Natural killer cell (primary cell): ENCODE data around the gene PRKAR1B. TPM values are rescaled to one million over a fixed set of nuclear protein-coding genes. Genes with fewer than 3 reads are reported as not detected.

Source experiments
- ATAC-seq, 3 donors: fragments of 150-1000 bp in 2 of 3; fragments of 200-7000 bp in 1 of 3; cut with Tn5 transposase; 1 replicate in 1 of 3; 2 replicates in 2 of 3; pipeline ENCODE4 v1.10.0; 2021; ENCODE audit warnings: mild to moderate bottlenecking in 2 of 3, moderate library complexity in 2 of 3
- DNase-seq, 2 donors: peaks; one replicate each; pipeline versions ENCODE4 v3.0.0 to v3.0.0-alpha.2; 2013 to 2021; ENCODE audit warnings: mixed read lengths in 1 of 2
- H3K27ac ChIP-seq: one replicate; pipeline ENCODE4 v1.5.1; 2013; ENCODE audit warnings: mild to moderate bottlenecking, low read length
- H3K27me3 ChIP-seq: one replicate; pipeline ENCODE4 v1.6.1; 2013; ENCODE audit warnings: low read length; ENCODE audit not compliant: control insufficient read depth, insufficient read depth
- H3K36me3 ChIP-seq: one replicate; pipeline ENCODE4 v1.6.1; 2013; ENCODE audit warnings: low read length; ENCODE audit not compliant: control insufficient read depth, insufficient read depth
- H3K4me1 ChIP-seq: one replicate; pipeline ENCODE4 v1.6.1; 2013; ENCODE audit warnings: low read length; ENCODE audit not compliant: control insufficient read depth, insufficient read depth
- H3K4me3 ChIP-seq: one replicate; pipeline ENCODE4 v1.5.1; 2013; ENCODE audit warnings: low read length
- H3K9me3 ChIP-seq: one replicate; pipeline ENCODE4 v1.6.1; 2013; ENCODE audit warnings: low read length; ENCODE audit not compliant: control insufficient read depth, insufficient read depth
- H3K27ac Mint-ChIP-seq, 2 donors: one replicate each; pipeline ENCODE4 v1.8.0; 2022; ENCODE audit warnings: mild to moderate bottlenecking in 2 of 2, mixed read lengths in 2 of 2, moderate library complexity in 1 of 2
- H3K27me3 Mint-ChIP-seq, 2 donors: one replicate each; pipeline ENCODE4 v1.8.0; 2022; ENCODE audit warnings: low read depth in 2 of 2, mixed read lengths in 2 of 2
- H3K36me3 Mint-ChIP-seq: one replicate; pipeline ENCODE4 v1.8.0; 2022; ENCODE audit warnings: mixed read lengths
- H3K4me1 Mint-ChIP-seq, 2 donors: one replicate each; pipeline ENCODE4 v1.8.0; 2022; ENCODE audit warnings: mixed read lengths in 2 of 2
- H3K4me3 Mint-ChIP-seq: one replicate; pipeline ENCODE4 v1.8.0; 2022; ENCODE audit warnings: mild to moderate bottlenecking, moderate library complexity, mixed read lengths
- H3K9me3 Mint-ChIP-seq, 2 donors: one replicate each; pipeline ENCODE4 v1.8.0; 2022; ENCODE audit warnings: mixed read lengths in 2 of 2
- WGBS: methylation state at CpG from one replicate; pipeline ENCODE4 v1.1.7; 2013; ENCODE audit warnings: missing lambda C conversion rate; ENCODE audit not compliant: insufficient coverage; 5-methylcytosine and 5-hydroxymethylcytosine counted together
- intact Hi-C: fragments of 100-400 bp; cut with micrococcal nuclease; formaldehyde crosslinking; loops from one replicate; pipeline ENCODE4 v1.14.2; 2022
- total RNA-seq, 4 donors: library from RNA; stranded (reverse); fragments of 120-200 nt in 1 of 4; gene quantifications; one replicate each; pipeline versions ENCODE4 v1.2.3 to v1.2.4, GENCODE V29; 2013 to 2022
- TF ChIP-seq, protein P1 (sequence below): fragments of 200-600 bp; IDR thresholded peaks from one replicate; pipeline ENCODE4 v1.8.0; 2022; ENCODE audit warnings: antibody characterized with exemption

Gene PRKAR1B
- total RNA-seq, 3 donors from 2014 or later (not counting 1 experiment from before 2014, with no cell fraction given): 2.4 to 3.8 (median 3.0) TPM

GRCh38 chr7:742791-743190, 15.7 kb upstream of the PRKAR1B start:
- Mint-ChIP-seq H3K9me3 (no peaks in the 10 kb centered on the region), H3K36me3 (no peaks in the 10 kb centered on the region), H3K27me3 (no peaks in the 10 kb centered on the region), H3K4me3 (no peak overlapping the region), H3K27ac (no peak overlapping the region), H3K4me1 (no peaks in the 10 kb centered on the region)
- no peak for DNase-seq
- Histone ChIP-seq H3K9me3 (no peaks in the 10 kb centered on the region), H3K4me3 (no peak overlapping the region), H3K36me3 (peaks cover 17% of the 10 kb centered on the region), H3K27me3 (no peaks in the 10 kb centered on the region), H3K4me1 (no peaks in the 10 kb centered on the region), H3K27ac (no peak overlapping the region)
- WGBS: 92% methylated on average over 8 of the region's 8 CpGs
- TF ChIP-seq, protein P1, sequence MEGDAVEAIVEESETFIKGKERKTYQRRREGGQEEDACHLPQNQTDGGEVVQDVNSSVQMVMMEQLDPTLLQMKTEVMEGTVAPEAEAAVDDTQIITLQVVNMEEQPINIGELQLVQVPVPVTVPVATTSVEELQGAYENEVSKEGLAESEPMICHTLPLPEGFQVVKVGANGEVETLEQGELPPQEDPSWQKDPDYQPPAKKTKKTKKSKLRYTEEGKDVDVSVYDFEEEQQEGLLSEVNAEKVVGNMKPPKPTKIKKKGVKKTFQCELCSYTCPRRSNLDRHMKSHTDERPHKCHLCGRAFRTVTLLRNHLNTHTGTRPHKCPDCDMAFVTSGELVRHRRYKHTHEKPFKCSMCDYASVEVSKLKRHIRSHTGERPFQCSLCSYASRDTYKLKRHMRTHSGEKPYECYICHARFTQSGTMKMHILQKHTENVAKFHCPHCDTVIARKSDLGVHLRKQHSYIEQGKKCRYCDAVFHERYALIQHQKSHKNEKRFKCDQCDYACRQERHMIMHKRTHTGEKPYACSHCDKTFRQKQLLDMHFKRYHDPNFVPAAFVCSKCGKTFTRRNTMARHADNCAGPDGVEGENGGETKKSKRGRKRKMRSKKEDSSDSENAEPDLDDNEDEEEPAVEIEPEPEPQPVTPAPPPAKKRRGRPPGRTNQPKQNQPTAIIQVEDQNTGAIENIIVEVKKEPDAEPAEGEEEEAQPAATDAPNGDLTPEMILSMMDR: no peak
- intact Hi-C loops: no loop called here
- ATAC-seq: no peak

DNA sequence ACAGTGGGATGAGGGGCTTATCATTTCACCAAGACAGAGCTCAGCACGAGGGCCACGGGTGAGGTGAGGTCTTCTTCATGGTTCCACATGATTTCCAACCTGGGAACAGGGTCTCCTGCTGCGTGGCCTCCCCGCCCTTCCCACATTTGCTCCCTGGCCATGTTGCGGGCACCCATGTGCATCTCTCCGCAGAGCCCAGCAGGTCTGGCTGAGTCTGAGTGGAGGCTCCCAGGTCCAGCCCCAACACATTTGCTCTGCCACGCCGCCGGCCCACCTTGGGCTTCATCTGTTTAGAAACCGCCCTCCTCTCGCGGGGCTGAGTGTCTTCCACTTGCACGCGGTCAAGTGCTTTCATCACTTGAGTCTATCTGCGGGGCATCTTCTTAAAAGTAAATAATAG, 14.8 kb upstream of the PRKAR1B start:
- H3K9me3 Mint-ChIP-seq: no peaks in the 10 kb centered on the region
- H3K4me3 Mint-ChIP-seq: no peak overlapping the region
- H3K27ac ChIP-seq: no peak overlapping the region
- no peaks in the 10 kb centered on the region for H3K27me3 Mint-ChIP-seq
- TF ChIP-seq, protein P1: no peak
- H3K27ac Mint-ChIP-seq: no peak overlapping the region
- H3K4me3 ChIP-seq: no peak overlapping the region
- ATAC-seq: no peak
- H3K9me3 ChIP-seq: no peaks in the 10 kb centered on the region
- H3K4me1 ChIP-seq: no peaks in the 10 kb centered on the region
- H3K36me3 Mint-ChIP-seq: no peaks in the 10 kb centered on the region
- peaks cover 17% of the 10 kb centered on the region for H3K36me3 ChIP-seq
- no peaks in the 10 kb centered on the region for H3K4me1 Mint-ChIP-seq
- intact Hi-C loops: no loop called here
- DNase-seq: no peak
- 92% methylated on average over 15 of the region's 15 CpGs for WGBS
- H3K27me3 ChIP-seq: no peaks in the 10 kb centered on the region

GRCh38 chr7:741191-741671, 14.2 kb upstream of the PRKAR1B start:
- DNase-seq: no peak
- Histone ChIP-seq H3K27me3 (no peaks in the 10 kb centered on the region), H3K36me3 (peaks cover 17% of the 10 kb centered on the region), H3K4me3 (no peak overlapping the region), H3K4me1 (no peaks in the 10 kb centered on the region), H3K9me3 (no peaks in the 10 kb centered on the region), H3K27ac (no peak overlapping the region)
- Mint-ChIP-seq H3K27ac (no peak overlapping the region), H3K9me3 (no peaks in the 10 kb centered on the region), H3K36me3 (no peaks in the 10 kb centered on the region), H3K27me3 (no peaks in the 10 kb centered on the region), H3K4me3 (no peak overlapping the region), H3K4me1 (no peaks in the 10 kb centered on the region)
- WGBS: 96% methylated on average over 17 of the region's 17 CpGs
- no peak for ATAC-seq
- TF ChIP-seq, protein P1: no peak
- intact Hi-C loops: no loop called here
